NCI-H1417 (cell line): ENCODE data around the gene PHKG2.
A peak's percentile ranks its signal among the peaks of the same experiment; 100 is the strongest.

Experiments
- DNase-seq, 3 experiments: peaks; one replicate each; lab custom pipeline; 2025; lab: John Stamatoyannopoulos, UW

The PHKG2 gene

DNA sequence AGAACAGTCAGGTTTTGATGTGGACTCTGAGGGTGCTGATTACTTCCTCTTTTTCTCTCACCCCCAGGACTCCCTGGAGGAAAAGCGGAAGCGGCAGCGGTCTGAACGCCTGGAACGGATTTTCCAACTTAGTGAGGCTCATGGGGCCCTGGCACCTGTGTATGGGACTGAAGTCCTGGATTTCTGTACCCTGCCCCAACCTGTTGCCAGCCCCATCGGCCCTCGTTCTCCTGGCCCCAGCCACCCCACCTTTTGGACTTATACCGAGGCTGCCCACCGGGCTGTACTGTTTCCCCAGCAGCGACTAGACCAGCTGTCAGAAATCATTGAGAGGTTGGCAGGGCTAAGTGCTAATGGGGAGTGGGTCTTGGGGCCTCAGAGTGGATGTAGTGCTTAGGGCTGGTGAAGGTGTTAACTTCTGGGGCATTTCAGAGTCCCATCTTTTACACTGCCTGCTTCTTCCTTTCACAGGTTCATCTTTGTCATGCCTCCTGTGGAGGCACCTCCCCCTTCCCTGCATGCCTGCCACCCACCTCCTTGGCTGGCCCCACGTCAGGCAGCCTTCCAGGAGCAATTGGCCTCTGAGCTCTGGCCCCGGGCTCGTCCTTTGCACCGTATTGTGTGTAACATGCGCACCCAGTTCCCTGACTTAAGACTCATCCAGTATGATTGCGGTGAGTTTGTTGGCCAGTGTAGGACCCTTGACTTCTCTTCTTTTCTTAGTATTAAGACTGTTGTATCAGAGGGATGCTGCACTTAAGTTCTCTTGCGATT is 19.1 kb upstream of the PHKG2 start:
- no peak for DNase-seq

DNA sequence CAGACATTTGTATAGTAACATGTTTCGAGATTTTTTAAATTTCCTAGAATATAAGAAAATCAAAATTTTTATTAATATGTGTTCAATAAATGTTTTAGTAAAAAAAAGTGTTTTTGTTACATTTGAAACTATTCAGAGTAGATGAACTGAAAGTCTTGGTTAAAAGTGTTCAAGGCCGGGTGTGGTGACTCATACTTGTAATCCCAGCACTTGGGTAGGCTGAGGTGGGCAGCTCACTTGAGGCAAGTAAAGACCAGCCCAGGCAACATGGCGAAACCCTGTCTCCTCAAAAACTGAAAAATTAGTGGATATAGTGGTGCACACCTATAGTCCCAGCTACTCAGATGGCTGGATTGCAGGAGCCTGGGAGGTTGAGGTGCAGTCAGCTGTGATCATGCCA is 16.8 kb upstream of the PHKG2 start:
- no peak for DNase-seq

DNA sequence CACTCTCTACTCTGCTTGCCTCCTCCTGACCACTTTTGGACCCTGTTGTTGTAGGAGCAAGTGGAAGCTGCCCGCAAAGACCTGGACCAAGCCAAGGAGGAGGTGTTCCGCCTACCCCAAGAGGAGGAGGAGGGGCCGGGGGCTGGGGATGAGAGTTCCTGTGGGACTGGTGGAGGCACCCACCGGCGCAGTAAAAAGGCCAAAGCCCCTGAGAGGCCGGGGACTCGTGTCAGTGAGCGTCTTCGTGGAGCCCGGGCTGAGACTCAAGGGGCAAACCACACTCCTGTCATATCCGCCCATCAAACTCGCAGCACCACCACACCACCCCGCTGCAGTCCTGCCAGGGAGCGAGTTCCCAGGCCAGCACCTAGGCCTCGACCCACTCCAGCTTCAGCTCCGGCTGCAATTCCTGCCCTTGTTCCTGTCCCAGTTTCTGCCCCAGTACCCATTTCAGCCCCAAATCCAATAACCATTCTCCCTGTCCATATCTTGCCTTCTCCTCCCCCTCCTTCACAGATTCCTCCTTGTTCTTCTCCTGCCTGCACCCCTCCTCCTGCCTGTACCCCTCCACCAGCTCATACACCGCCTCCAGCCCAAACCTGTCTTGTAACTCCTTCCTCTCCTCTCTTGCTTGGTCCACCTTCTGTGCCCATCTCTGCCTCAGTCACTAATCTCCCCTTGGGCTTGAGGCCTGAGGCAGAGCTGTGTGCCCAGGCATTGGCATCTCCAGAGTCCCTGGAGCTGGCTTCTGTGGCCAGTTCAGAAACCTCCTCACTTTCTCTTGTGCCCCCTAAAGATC is 11.0 kb upstream of the PHKG2 start:
- no peak for DNase-seq

DNA sequence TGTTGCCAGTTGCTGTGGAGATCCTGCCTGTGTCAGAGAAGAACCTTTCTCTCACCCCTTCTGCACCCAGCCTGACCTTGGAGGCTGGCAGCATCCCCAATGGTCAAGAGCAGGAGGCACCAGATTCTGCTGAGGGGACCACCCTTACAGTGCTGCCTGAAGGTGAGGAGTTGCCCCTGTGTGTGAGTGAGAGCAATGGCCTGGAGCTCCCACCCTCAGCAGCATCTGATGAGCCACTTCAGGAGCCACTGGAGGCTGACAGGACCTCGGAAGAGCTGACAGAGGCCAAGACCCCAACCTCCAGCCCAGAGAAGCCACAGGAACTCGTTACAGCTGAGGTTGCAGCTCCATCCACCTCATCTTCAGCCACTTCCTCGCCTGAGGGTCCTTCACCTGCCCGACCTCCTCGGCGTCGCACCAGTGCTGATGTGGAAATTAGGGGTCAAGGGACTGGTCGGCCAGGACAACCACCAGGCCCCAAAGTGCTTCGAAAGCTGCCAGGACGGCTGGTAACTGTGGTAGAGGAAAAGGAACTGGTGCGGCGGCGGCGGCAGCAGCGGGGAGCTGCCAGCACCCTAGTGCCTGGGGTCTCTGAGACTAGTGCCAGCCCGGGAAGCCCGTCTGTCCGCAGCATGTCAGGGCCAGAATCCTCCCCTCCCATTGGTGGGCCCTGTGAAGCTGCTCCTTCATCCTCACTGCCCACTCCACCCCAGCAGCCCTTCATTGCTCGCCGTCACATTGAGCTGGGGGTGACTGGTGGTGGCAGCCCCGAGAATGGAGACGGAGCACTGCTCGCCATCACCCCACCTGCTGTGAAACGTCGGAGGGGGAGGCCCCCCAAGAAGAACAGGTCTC is 10.2 kb upstream of the PHKG2 start:
- no peak for DNase-seq

DNA sequence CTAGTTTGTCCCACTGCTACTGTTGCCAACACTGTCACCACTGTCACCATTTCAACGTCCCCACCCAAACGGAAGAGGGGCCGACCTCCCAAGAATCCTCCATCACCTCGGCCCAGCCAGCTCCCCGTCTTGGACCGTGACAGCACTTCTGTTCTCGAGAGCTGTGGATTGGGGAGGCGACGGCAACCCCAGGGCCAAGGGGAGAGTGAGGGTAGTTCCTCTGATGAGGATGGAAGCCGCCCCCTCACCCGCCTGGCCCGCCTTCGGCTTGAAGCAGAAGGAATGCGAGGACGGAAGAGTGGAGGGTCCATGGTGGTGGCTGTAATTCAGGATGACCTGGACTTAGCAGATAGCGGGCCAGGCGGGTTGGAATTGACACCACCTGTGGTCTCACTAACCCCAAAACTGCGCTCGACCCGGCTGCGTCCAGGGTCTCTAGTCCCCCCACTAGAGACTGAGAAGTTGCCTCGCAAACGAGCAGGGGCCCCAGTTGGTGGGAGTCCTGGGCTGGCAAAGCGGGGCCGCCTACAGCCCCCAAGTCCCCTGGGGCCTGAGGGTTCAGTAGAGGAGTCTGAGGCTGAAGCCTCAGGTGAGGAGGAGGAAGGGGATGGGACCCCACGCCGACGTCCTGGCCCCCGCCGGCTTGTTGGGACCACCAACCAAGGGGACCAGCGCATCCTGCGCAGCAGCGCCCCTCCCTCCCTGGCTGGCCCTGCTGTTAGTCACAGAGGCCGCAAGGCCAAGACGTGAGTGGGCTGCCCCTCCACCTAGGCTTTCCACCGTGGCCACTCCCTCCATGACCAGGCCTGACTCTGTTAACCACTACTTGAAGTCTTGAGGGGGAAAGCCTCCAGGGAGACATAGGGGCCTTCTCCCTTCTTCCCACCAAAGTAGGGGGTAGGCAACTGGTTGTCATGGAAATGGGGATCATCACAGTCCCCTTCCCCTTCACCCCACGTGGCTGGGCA is 9.0 kb upstream of the PHKG2 start:
- no peak for DNase-seq

DNA sequence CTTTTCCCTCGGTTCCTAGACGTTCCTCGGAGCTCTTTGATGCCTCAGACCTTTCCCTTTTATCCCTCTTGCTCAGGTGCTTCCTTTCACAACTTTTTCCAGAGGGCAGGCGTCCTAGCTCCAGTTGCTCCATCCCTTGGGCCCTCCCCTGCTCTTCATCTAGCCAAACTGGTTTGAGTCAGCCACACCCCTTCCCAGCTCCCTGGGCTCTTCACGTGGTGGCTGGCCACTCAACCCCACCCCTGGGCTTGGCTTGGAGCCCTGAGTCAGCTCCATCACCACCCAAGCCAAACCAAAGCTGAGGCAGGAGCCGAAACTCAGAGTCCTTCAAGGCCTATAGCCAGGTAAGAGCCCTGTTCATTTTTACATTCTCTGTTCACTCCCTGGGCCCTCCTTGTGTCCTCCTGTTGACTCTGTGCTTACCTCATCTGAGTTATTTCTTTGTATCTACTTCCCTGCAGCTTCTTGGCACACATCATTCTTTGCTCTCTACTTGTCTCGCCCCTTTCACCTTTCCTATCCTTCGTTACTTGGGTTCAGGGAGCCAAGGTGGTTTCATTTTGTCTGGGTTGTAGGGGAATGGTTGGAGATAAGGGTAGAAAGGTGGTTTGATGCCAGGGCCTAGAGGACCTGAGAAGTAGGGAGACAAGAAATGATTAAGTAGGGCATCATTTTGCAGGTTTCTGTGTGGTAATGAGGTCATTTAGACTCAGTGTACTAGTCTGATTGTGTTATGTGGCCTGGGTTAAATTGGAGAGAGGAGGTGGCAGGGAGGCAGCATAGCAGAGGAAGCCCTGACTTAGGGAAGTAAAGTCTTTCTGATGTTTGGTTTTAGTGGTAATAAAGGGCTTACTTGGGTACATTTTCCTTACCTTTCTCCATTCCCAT is 7.6 kb upstream of the PHKG2 start:
- peak; percentile 4 to 12 (median 8) for DNase-seq

DNA sequence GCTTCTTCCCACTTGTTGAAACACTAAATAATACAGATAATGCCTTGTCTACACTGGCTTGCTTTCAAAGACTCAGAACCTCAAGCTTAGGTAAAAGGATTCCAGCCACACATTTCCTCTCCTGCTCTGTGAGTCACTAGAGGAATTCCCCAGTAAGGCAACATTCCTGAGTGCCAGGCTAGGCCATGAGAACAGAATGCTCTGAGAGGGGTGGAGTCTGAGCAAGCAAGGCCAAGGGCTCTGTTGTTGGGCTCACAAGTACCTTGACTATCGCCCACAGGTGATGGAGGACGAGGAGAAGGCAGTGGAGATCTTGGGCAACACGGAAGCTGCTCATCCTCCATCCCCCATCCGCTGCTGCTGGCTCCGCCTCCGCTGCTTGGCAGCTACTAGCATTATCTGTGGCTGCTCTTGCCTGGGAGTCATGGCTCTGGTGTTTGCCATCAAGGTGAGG is 6.7 kb upstream of the PHKG2 start:
- DNase-seq = peak in 1 of 3 experiments; percentile 6

DNA sequence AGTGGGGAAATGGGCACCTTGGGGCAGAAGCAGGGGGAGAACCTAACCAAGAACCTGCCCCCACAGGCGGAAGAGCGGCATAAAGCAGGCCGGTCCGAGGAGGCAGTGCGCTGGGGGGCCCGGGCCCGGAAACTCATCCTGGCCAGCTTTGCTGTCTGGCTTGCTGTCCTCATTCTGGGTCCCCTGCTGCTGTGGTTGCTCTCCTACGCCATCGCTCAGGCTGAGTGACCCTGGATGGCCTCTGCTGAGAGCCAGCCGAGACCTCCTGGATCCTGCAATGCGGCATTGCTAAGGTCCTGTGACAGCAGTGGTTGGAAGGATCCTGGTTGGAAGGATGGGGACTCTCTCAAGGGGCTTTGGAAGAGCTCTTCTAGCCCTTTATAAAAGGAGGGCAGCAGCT is 4.5 kb upstream of the PHKG2 start:
- no peak for DNase-seq

DNA sequence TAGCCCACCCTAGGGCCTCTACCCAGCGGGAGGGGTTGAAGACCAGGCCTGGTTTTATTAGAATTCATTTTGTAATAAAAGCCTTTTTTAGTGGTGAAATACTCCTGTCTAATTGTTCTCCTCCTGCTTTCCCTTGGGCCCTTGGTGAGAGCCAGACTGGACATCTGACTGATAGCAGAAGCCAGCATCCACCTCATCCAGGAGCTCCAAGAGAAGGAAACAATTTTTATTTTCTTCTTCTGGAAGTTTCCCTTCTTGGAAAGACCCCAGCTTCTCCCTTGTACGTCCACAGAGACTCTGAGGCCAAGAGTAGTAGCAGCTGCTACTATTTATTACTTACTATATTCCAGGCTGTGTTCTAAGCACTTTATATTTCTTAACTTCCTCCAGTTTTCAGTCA is 4.0 kb upstream of the PHKG2 start:
- DNase-seq = no peak

DNA sequence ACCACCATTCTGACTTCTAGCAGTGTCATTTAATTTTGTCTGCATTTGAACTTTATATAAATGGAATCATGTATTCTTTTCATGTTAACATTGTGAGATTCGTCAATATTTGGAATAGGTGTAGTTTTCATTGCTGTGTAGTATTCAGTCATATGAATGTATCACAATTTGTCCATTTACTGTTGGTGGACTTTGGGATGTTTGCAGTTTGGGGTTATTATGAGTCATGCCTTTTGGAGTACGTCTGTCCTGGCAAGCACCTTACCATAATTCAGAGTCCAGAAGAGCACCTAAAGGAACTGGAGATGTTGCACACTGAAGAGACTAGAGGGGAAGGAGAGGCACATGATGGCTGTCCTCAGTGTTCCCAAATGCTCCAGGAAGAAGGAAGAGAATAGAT is 3.1 kb upstream of the PHKG2 start:
- DNase-seq = no peak

DNA sequence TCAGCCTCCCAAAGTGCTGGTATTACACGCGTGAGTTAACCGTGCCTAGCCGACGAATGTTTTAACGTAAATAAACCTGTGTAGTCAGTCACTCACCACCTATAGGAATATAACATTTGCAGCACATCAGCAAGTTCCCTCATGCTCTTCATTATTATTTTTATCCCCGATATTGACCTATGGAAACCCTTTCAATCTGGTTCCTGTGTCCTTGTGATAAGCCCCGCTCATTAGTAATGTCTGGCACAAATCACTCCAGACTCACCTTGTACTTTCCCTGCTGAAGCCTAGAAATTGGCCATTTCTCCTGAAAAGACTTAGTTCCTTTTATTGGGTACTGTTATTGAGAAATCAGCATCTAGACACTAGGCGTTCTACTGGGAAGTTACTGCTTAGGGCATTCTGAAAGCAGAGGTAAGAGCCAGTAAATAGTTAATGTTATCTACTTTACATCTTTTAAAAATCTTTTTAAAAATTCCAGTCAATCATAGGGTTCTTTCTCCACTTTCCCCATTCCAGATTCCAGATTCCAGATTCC is 1.5 kb upstream of the PHKG2 start:
- no peak for DNase-seq

DNA sequence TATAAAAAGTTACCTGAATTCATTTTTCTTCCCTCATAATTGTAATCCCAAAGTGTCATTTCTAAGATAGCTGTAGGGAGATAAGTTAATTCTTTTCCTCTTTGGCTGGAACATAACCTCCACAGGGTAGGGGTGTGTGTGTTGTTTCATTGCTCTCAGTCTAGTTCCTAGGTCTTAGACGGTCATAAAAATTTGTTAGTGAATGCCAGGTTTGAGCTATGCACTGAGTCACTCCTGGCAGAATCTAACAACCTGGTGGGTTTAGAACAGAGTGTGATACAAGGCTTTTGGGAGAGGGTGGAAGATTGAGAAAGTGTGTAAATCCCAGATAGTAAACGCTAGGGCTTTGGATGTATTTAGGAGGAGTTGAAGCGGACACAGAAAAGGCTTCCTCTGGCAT is 894 bp upstream of the PHKG2 start:
- peak in 1 of 3 experiments; percentile 49 for DNase-seq

DNA sequence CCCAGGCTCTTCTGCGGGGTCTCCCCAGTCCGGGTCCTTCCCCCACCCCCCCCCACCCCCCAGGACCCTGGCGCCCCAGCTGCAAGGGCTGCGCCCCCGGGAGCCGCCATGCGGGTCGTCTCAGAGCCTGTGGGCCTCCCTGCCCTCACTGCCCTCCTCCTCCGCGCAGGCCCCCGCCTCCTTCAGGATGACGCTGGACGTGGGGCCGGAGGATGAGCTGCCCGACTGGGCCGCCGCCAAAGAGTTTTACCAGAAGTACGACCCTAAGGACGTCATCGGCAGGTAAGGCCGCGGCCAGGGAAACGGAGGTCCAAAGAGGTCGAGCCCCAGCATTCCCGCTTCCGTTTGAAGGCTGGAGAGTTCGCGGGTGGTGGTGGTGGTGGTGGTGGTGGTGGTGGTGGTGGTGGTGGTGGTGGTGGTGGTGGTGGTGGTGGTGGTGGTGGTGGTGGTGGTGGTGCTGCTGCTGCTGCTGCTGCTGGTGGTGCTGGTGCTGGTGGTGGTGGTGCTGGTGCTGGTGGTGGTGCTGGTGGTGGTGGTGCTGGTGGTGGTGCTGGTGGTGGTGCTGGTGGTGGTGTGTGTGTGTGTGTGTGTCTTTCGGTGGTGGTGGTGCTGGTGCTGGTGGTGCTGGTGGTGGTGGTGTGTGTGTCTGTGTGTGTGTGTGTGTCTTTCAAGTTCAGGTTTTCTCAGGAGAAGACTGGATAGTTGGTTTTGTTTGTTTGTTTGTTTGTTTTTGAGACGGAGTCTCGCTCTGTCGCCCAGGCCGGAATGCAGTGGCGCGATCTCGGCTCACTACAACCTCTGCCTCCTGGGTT is 615 bp downstream of the PHKG2 start:
- DNase-seq = peak in 1 of 3 experiments; percentile 47

DNA sequence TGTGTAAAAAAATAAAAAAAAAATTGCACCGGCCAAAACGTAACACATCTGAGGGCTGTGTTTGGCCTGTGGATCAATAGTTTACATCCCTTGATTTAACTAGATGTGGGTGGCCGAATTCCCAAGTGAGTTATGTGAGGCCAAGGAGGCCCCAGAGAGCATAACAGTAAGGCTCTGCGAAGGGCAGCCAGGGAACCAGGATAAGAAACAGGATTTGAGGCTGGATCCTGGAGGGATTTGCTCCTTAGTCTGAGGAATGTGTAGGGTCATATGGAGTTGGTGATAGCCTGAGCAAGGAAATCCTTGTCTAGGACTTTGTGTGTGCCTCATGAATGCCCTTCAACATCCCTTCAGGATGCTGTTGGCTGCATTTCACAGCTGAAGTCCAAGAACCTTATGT is 2.0 kb downstream of the PHKG2 start:
- no peak for DNase-seq

DNA sequence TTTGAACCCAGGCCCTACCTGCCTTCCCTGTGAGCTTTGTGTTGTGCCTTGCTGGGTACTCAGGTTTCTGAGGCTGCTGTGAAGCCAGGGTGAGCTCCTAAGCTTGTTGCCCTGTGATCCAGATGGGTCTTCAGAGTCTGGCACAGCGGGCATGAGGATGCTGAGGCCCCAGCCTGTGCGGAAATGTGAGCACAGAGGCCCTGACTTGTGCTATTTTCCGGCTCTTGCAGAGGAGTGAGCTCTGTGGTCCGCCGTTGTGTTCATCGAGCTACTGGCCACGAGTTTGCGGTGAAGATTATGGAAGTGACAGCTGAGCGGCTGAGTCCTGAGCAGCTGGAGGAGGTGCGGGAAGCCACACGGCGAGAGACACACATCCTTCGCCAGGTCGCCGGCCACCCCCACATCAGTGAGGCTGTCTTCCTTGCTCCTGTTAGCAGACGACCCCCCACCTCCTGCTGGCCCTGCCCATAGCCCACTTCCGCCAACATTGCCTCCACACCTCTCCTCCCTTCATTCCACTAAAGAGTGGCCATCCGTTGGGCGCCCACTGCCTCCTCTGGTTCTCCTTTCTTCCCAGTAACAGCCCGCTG is 2.7 kb downstream of the PHKG2 start:
- no peak for DNase-seq

DNA sequence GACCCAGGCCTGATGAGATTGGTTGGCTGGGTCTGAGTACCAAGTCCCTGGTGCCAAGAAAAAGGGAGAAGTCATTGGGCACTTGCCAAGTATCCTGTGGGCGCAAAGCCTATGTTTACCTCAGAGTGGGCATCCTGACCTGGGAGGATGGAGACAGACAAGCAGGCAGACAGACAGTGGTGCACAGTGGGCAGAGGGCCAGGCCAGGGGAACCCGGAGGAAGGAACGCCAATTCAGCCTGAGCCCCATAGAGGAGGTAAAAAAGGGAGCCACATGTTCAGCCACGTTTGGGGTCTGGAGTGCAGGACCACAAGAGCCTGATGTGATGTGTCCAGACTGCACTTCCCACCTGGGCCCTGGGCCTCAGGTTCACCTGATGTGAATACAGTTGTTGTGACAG is 5.4 kb downstream of the PHKG2 start:
- no peak for DNase-seq

DNA sequence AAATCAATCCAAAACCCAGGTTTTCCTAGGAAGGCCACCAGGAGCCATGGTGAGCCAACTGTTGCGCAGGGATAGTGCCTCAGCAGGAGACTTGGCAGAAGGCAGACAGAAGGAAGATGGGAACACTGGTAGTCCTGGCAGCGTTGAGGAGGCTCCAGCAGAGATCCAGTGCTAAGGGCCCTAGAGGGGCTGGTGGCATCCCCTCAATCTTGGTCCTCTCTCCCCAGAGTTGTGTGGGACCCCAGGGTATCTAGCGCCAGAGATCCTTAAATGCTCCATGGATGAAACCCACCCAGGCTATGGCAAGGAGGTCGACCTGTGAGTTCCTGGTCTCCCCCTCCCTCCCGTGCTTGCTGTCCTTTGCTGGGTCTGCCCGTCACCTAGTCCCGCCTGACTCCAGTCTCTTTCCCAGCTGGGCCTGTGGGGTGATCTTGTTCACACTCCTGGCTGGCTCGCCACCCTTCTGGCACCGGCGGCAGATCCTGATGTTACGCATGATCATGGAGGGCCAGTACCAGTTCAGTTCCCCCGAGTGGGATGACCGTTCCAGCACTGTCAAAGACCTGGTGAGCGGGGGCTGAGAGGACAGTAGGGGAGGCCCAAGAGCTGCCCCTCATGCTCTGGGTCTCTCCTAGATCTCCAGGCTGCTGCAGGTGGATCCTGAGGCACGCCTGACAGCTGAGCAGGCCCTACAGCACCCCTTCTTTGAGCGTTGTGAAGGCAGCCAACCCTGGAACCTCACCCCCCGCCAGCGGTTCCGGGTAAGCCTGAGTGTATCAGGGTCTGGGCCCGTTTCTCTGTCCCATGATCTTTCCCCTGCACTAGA is 7.9 kb downstream of the PHKG2 start:
- DNase-seq = no peak

DNA sequence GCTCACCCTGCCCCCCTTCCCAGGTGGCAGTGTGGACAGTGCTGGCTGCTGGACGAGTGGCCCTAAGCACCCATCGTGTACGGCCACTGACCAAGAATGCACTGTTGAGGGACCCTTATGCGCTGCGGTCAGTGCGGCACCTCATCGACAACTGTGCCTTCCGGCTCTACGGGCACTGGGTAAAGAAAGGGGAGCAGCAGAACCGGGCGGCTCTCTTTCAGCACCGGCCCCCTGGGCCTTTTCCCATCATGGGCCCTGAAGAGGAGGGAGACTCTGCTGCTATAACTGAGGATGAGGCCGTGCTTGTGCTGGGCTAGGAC is 8.5 kb downstream of the PHKG2 start:
- no peak for DNase-seq
